ENCODE data around the gene NINL.

GRCh38 chr20:25571240-25571639, 14.1 kb downstream of the NINL start:
- TF ChIP-seq CTCF (IDR thresholded peaks at IDR 0.05) (no peak), POLR2A (IDR thresholded peaks at IDR 0.05) (no peak), POLR2AphosphoS5 (IDR thresholded peaks at IDR 0.05) (no peak)
